H9 (cell line): ENCODE data around the gene CHSY1. TPM values are rescaled to one million over a fixed set of nuclear protein-coding genes. Genes with fewer than 3 reads are reported as not detected.

Source experiments
- DNase-seq: peaks from one replicate; pipeline ENCODE4 v3.0.0-alpha.2; 2017
- H2AFZ ChIP-seq: one replicate; pipeline ENCODE4 v1.6.1; 2013; ENCODE audit warnings: mild to moderate bottlenecking, low read length, control low read depth, moderate library complexity
- H2AK5ac ChIP-seq: 2 replicates; pipeline ENCODE4 v1.6.1; 2013; ENCODE audit warnings: low read length, control low read depth, mixed read lengths; ENCODE audit not compliant: insufficient read length
- H2BK120ac ChIP-seq: one replicate; pipeline ENCODE4 v1.6.1; 2013; ENCODE audit warnings: low read depth, mild to moderate bottlenecking, low read length, control low read depth, inconsistent platforms; ENCODE audit not compliant: poor library complexity, severe bottlenecking
- H2BK12ac ChIP-seq: 2 replicates; pipeline ENCODE4 v1.6.1; 2013; ENCODE audit warnings: low read length, control low read depth, mixed read lengths, low read depth; ENCODE audit not compliant: insufficient read length
- H2BK15ac ChIP-seq: 2 replicates; pipeline ENCODE4 v1.6.1; 2013; ENCODE audit warnings: low read depth, low read length, control low read depth
- H2BK20ac ChIP-seq: one replicate; pipeline ENCODE4 v1.6.1; 2013; ENCODE audit warnings: low read depth, mild to moderate bottlenecking, low read length, control low read depth, inconsistent platforms; ENCODE audit not compliant: poor library complexity, severe bottlenecking
- H2BK5ac ChIP-seq: 2 replicates; pipeline ENCODE4 v1.6.1; 2013; ENCODE audit warnings: low read length, control low read depth, mixed read lengths; ENCODE audit not compliant: insufficient read length
- H3K14ac ChIP-seq: 2 replicates; pipeline ENCODE4 v1.6.1; 2013; ENCODE audit warnings: low read length, control low read depth; ENCODE audit not compliant: insufficient read depth
- H3K18ac ChIP-seq: 2 replicates; pipeline ENCODE4 v1.6.1; 2013; ENCODE audit warnings: low read depth, mild to moderate bottlenecking, mixed read lengths, low read length, control low read depth; ENCODE audit not compliant: insufficient read length
- H3K23ac ChIP-seq: 2 replicates; pipeline ENCODE4 v1.6.1; 2013; ENCODE audit warnings: low read length, control low read depth, mixed read lengths, low read depth; ENCODE audit not compliant: insufficient read length
- H3K23me2 ChIP-seq: 2 replicates; pipeline ENCODE4 v1.6.1; 2013; ENCODE audit warnings: low read depth, mild to moderate bottlenecking, mixed read lengths, low read length, control low read depth; ENCODE audit not compliant: insufficient read length, poor library complexity, severe bottlenecking
- H3K27ac ChIP-seq: 2 replicates; pipeline ENCODE4 v1.5.1; 2013; ENCODE audit warnings: low read length, control low read depth, mixed read lengths, low read depth; ENCODE audit not compliant: insufficient read length
- H3K27me3 ChIP-seq: 2 replicates; pipeline ENCODE4 v1.6.1; 2013; ENCODE audit warnings: low read length, control low read depth, inconsistent platforms; ENCODE audit not compliant: insufficient read depth
- H3K4ac ChIP-seq: 2 replicates; pipeline ENCODE4 v1.6.1; 2013; ENCODE audit warnings: low read depth, mild to moderate bottlenecking, control low read depth, inconsistent platforms, low read length, moderate library complexity
- H3K4me1 ChIP-seq: 2 replicates; pipeline ENCODE4 v1.6.1; 2013; ENCODE audit warnings: low read length, control low read depth, inconsistent platforms; ENCODE audit not compliant: insufficient read depth
- H3K4me2 ChIP-seq: 2 replicates; pipeline ENCODE4 v1.6.1; 2013; ENCODE audit warnings: low read length, control low read depth, mixed read lengths; ENCODE audit not compliant: insufficient read length, insufficient read depth
- H3K56ac ChIP-seq: 2 replicates; pipeline ENCODE4 v1.6.1; 2013; ENCODE audit warnings: low read depth, mild to moderate bottlenecking, mixed read lengths, low read length, control low read depth; ENCODE audit not compliant: insufficient read length
- H3K79me1 ChIP-seq: 2 replicates; pipeline ENCODE4 v1.6.1; 2013; ENCODE audit warnings: low read depth, mild to moderate bottlenecking, moderate library complexity, low read length, control low read depth, inconsistent platforms; ENCODE audit not compliant: insufficient read depth, poor library complexity, severe bottlenecking
- H3K79me2 ChIP-seq: 2 replicates; pipeline ENCODE4 v1.6.1; 2013; ENCODE audit warnings: low read length, control low read depth, inconsistent platforms; ENCODE audit not compliant: insufficient read depth
- H3K9ac ChIP-seq: 2 replicates; pipeline ENCODE4 v1.6.1; 2013; ENCODE audit warnings: low read length, control low read depth, mixed read lengths; ENCODE audit not compliant: insufficient read length; ENCODE audit errors: extremely low read depth
- H3K9me3 ChIP-seq: one replicate; pipeline ENCODE4 v1.6.1; 2013; ENCODE audit warnings: low read depth, low read length, inconsistent platforms; ENCODE audit not compliant: control insufficient read depth
- H3T11ph ChIP-seq: one replicate; pipeline ENCODE4 v1.6.1; 2013; ENCODE audit warnings: mild to moderate bottlenecking, low read length, control low read depth, inconsistent platforms
- H4K20me1 ChIP-seq: one replicate; pipeline ENCODE4 v1.6.1; 2013; ENCODE audit not compliant: control insufficient read depth, insufficient read length, insufficient read depth
- H4K5ac ChIP-seq: 2 replicates; pipeline ENCODE4 v1.6.1; 2013; ENCODE audit warnings: low read depth, mild to moderate bottlenecking, mixed read lengths, low read length, control low read depth; ENCODE audit not compliant: insufficient read length
- H4K8ac ChIP-seq: replicated peaks from 2 replicates; pipeline ENCODE4 v1.6.1; 2013; ENCODE audit warnings: low read length, control low read depth, mixed read lengths, low read depth; ENCODE audit not compliant: insufficient read length
- H4K91ac ChIP-seq: 2 replicates; pipeline ENCODE4 v1.6.1; 2013; ENCODE audit warnings: low read depth, mild to moderate bottlenecking, moderate library complexity, mixed read lengths, low read length, control low read depth; ENCODE audit not compliant: insufficient read length
- H3K27ac Mint-ChIP-seq, 3 experiments: 2 replicates in 2 of 3; 3 replicates in 1 of 3; pipeline ENCODE4 v1.8.0; 2020 to 2021; ENCODE audit warnings: mixed read lengths in 3 of 3, mild to moderate bottlenecking in 1 of 3, moderate library complexity in 1 of 3
- H3K27me3 Mint-ChIP-seq: 2 replicates; pipeline ENCODE4 v1.8.0; 2021; ENCODE audit warnings: low read depth, mild to moderate bottlenecking, moderate library complexity, mixed read lengths
- H3K36me3 Mint-ChIP-seq, 3 experiments: 2 replicates in 2 of 3; 3 replicates in 1 of 3; pipeline ENCODE4 v1.8.0; 2020 to 2021; ENCODE audit warnings: low read depth in 3 of 3, mixed read lengths in 3 of 3; ENCODE audit not compliant: insufficient read depth in 1 of 3
- H3K4me1 Mint-ChIP-seq, 2 experiments: 2 replicates each; pipeline ENCODE4 v1.8.0; 2020; ENCODE audit warnings: mixed read lengths in 2 of 2
- H3K4me3 Mint-ChIP-seq, 2 experiments: 2 replicates in 1 of 2; 3 replicates in 1 of 2; pipeline ENCODE4 v1.8.0; 2020 to 2021; ENCODE audit warnings: mild to moderate bottlenecking in 2 of 2, mixed read lengths in 2 of 2, moderate library complexity in 1 of 2
- H3K9me3 Mint-ChIP-seq, 2 experiments: 2 replicates in 1 of 2; 3 replicates in 1 of 2; pipeline ENCODE4 v1.8.0; 2020; ENCODE audit warnings: mild to moderate bottlenecking in 2 of 2, mixed read lengths in 2 of 2, moderate library complexity in 1 of 2
- WGBS: extraction: QIAGEN DNeasy Blood & Tissue Kit; methylation state at CpG from one replicate; pipeline ENCODE4 v1.1.7; 2013; ENCODE audit warnings: missing lambda C conversion rate, low lambda C conversion rate, mixed read lengths; ENCODE audit not compliant: insufficient read length; ENCODE audit errors: extremely low coverage; 5-methylcytosine and 5-hydroxymethylcytosine counted together
- total RNA-seq: library from RNA; stranded (reverse); gene quantifications from 2 replicates; pipeline ENCODE4 v1.2.1, GENCODE V29; 2021
- TF ChIP-seq, protein P1 (sequence below): fragments of 200-600 bp; sonication (generic); conservative IDR thresholded peaks from 3 replicates; pipeline ENCODE4 v1.8.0; 2021; ENCODE audit warnings: antibody characterized with exemption, mild to moderate bottlenecking

Gene CHSY1
- total RNA-seq, 1 experiment from 2014 or later: 68.3 TPM

DNA sequence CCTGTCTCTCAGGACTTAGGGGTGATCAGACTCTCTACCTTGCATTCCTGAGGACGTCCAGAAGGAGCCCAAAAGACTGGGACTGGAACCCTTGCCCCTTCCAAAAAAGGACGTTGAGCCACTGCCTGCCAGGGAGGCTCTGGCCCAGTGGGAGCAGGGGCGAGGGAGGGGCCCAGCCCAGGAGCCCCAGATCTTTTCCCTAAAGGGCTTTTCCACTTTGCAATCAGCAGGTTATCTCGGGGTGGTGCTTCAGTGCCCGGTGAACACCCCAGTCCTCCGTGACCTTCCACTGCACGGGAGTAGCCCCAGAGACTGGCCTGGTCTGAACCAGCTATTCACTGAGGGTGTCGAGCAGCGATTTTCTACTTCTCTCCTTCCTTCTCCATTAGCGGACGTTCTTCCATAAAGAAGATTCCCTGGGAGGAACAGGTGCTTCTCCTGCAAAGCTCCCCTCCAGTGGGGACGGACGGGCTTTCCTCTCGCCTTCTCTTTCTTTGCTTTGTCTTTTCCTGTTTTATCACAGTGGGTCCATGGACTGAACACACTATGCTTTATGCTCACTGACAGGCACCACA is 113.7 kb downstream of the CHSY1 start:
- no peak overlapping the region for H3K18ac ChIP-seq
- H3K27me3 ChIP-seq: no peaks in the 10 kb centered on the region
- peaks cover 1% of the 10 kb centered on the region; the same call in 1 of the 2 replicates for H3K27me3 Mint-ChIP-seq
- H3K9ac ChIP-seq: no peak overlapping the region
- DNase-seq: no peak
- no peak overlapping the region for H2BK15ac ChIP-seq
- H4K91ac ChIP-seq: no peak overlapping the region
- H3K79me2 ChIP-seq: no peaks in the 10 kb centered on the region
- H3K23ac ChIP-seq: no peak overlapping the region
- H2BK120ac ChIP-seq: no peak overlapping the region
- H3K36me3 Mint-ChIP-seq: peaks cover 0 to 2% (median 0%) of the 10 kb centered on the region in 3 experiments; a peak in 1 of 7 replicates
- no peaks in the 10 kb centered on the region for H3K9me3 ChIP-seq
- no peak overlapping the region for H3K27ac ChIP-seq
- H3K4me3 Mint-ChIP-seq: no peak overlapping the region
- no CpG with 5 or more reads among the region's 14 CpGs for WGBS
- H3K4ac ChIP-seq: no peak overlapping the region
- H2AK5ac ChIP-seq: no peak overlapping the region
- H2BK20ac ChIP-seq: no peak overlapping the region
- H3K23me2 ChIP-seq: no peaks in the 10 kb centered on the region
- no peak overlapping the region for H2BK5ac ChIP-seq
- no peak overlapping the region for H3K27ac Mint-ChIP-seq
- H4K8ac ChIP-seq: no peak overlapping the region
- no peaks in the 10 kb centered on the region; the same call in 1 of the 2 replicates for H3K4me1 ChIP-seq
- H3T11ph ChIP-seq: no peak overlapping the region
- no peak overlapping the region for H2AFZ ChIP-seq
- peaks cover 0 to 7% of the 10 kb centered on the region in 2 experiments; a peak in 2 of 5 replicates for H3K9me3 Mint-ChIP-seq
- no peak overlapping the region for H3K14ac ChIP-seq
- TF ChIP-seq, protein P1, sequence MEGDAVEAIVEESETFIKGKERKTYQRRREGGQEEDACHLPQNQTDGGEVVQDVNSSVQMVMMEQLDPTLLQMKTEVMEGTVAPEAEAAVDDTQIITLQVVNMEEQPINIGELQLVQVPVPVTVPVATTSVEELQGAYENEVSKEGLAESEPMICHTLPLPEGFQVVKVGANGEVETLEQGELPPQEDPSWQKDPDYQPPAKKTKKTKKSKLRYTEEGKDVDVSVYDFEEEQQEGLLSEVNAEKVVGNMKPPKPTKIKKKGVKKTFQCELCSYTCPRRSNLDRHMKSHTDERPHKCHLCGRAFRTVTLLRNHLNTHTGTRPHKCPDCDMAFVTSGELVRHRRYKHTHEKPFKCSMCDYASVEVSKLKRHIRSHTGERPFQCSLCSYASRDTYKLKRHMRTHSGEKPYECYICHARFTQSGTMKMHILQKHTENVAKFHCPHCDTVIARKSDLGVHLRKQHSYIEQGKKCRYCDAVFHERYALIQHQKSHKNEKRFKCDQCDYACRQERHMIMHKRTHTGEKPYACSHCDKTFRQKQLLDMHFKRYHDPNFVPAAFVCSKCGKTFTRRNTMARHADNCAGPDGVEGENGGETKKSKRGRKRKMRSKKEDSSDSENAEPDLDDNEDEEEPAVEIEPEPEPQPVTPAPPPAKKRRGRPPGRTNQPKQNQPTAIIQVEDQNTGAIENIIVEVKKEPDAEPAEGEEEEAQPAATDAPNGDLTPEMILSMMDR: no peak
- no peaks in the 10 kb centered on the region for H3K79me1 ChIP-seq
- no peak overlapping the region for H3K56ac ChIP-seq
- no peak overlapping the region for H2BK12ac ChIP-seq
- H3K4me1 Mint-ChIP-seq: peaks cover 11 to 14% of the 10 kb centered on the region in 2 experiments
- H4K20me1 ChIP-seq: no peaks in the 10 kb centered on the region
- no peak overlapping the region for H4K5ac ChIP-seq
- no peak overlapping the region for H3K4me2 ChIP-seq
